Hepatocyte (in vitro differentiated cells): ENCODE results near the gene STK4. TPM values are rescaled to one million over a fixed set of nuclear protein-coding genes. Genes with fewer than 3 reads are reported as not detected.
A peak's percentile ranks its signal among the peaks of the same experiment; 100 is the strongest.

Experiments
- DNase-seq: peaks from one replicate; pipeline ENCODE4 v3.0.0-alpha.2; 2016; ENCODE audit warnings: low spot score
- H2AFZ ChIP-seq: fragments of 200-600 bp; sonication (generic); 2 replicates; pipeline ENCODE4 v1.6.0; 2016; ENCODE audit warnings: antibody characterized with exemption, mild to moderate bottlenecking
- H3K27ac ChIP-seq: fragments of 200-600 bp; sonication (generic); 2 replicates; pipeline ENCODE4 v1.5.1; 2016; ENCODE audit warnings: mild to moderate bottlenecking
- H3K27me3 ChIP-seq: fragments of 200-600 bp; sonication (generic); 2 replicates; pipeline ENCODE4 v1.6.1; 2016
- H3K36me3 ChIP-seq: fragments of 200-600 bp; sonication (generic); replicated peaks from 2 replicates; pipeline ENCODE4 v1.5.1; 2016; ENCODE audit warnings: low read depth; ENCODE audit not compliant: insufficient read depth
- H3K4me1 ChIP-seq: fragments of 200-600 bp; sonication (generic); 2 replicates; pipeline ENCODE4 v1.5.1; 2016; ENCODE audit warnings: mild to moderate bottlenecking, moderate library complexity; ENCODE audit not compliant: insufficient read depth
- H3K4me2 ChIP-seq: fragments of 200-600 bp; sonication (generic); 2 replicates; pipeline ENCODE4 v1.6.0; 2016
- H3K4me3 ChIP-seq: fragments of 200-600 bp; sonication (generic); 2 replicates; pipeline ENCODE4 v1.5.1; 2016; ENCODE audit warnings: mild to moderate bottlenecking
- H3K79me2 ChIP-seq: fragments of 200-600 bp; sonication (generic); 2 replicates; pipeline ENCODE4 v1.6.0; 2017; ENCODE audit warnings: mild to moderate bottlenecking
- H3K9me2 ChIP-seq: fragments of 200-600 bp; sonication (generic); replicated peaks from 2 replicates; pipeline ENCODE4 v1.6.0; 2017; ENCODE audit warnings: mild to moderate bottlenecking; ENCODE audit not compliant: insufficient read depth
- H3K9me3 ChIP-seq: fragments of 200-600 bp; sonication (generic); 2 replicates; pipeline ENCODE4 v1.5.1; 2016; ENCODE audit warnings: low read depth, mild to moderate bottlenecking
- H4K20me1 ChIP-seq: fragments of 200-600 bp; sonication (generic); 2 replicates; pipeline ENCODE4 v1.6.0; 2016; ENCODE audit warnings: mild to moderate bottlenecking; ENCODE audit not compliant: insufficient read depth, poor library complexity, severe bottlenecking
- EZH2 ChIP-seq: fragments of 200-600 bp; sonication (generic); IDR thresholded peaks from 2 replicates; pipeline ENCODE4 v1.6.1; 2016; ENCODE audit warnings: antibody characterized with exemption, mild to moderate bottlenecking, borderline replicate concordance
- EZH2phosphoT487 ChIP-seq: fragments of 200-600 bp; sonication (generic); IDR thresholded peaks from one replicate; pipeline ENCODE4 v1.6.1; 2018; ENCODE audit warnings: antibody characterized with exemption, mild to moderate bottlenecking, low read depth, moderate library complexity; ENCODE audit not compliant: unreplicated experiment, severe bottlenecking
- WGBS: methylation state at CpG from one replicate; pipeline ENCODE4 v1.1.6; 2016; ENCODE audit warnings: low lambda C conversion rate; ENCODE audit errors: missing lambda C conversion rate; 5-methylcytosine and 5-hydroxymethylcytosine counted together
- polyA plus RNA-seq: library from polyadenylated mRNA; unstranded; fragments of >200 nt; fragmentation: Nextera tagmentation; extraction: Ambion mirVana; gene quantifications from 2 replicates; pipeline ENCODE4 v1.2.1, GENCODE V29; 2016
- total RNA-seq: library from RNA; depleted of rRNA; stranded (reverse); fragments of >200 nt; gene quantifications from 2 replicates; pipeline ENCODE4 v1.2.3, GENCODE V29; 2014
- TF ChIP-seq, protein P1 (sequence below): fragments of 200-600 bp; sonication (generic); IDR thresholded peaks from 2 replicates; pipeline ENCODE4 v1.5.1; 2016; ENCODE audit warnings: antibody characterized with exemption, mild to moderate bottlenecking; ENCODE audit not compliant: poor library complexity

The STK4 gene
- total and polyA plus RNA-seq, 2 experiments from 2014 or later, result 11.4 to 16.5 TPM

DNA sequence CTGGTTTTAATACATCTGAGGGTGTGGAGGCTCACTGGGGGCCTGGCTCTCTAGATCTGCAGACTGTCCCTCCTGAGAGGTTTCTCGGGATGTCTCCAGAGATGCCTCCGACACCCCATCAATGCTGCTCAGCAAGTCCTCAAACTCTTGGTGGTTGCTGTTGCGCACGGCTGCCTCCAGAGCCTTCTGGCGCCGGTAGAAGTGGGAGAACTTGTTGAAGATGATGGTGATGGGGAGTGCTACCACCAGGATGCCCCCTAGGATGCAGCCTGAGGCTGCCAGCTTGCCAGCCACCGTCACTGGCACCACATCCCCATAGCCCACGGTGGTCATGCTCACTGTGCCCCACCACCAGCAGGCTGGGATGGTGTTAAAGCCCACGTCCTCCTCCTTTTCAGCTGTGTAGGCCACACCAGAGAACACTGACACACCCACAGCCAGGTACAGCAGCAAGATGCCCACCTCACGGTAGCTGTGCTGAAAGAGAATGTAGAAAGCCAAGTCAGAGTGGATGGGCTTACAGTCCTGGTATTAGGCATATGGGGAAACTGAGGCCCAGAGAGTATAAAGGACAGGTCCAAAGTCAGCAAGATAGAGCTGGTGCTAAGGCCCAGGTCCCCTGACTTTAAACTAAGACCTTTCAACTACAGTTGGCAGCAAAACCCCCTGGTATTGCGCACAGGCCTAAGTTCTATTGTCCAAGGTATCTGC lies 128.7 kb downstream of the STK4 start:
- DNase-seq, result no peak
- Histone ChIP-seq H3K27ac (no peak overlapping the region), H2AFZ (no peak overlapping the region), H3K9me3 (no peaks in the 10 kb centered on the region), H3K79me2 (no peaks in the 10 kb centered on the region), H3K4me1 (no peaks in the 10 kb centered on the region), H4K20me1 (no peaks in the 10 kb centered on the region), H3K27me3 (peaks cover 19% of the 10 kb centered on the region), H3K36me3 (no peaks in the 10 kb centered on the region), H3K4me2 (no peak overlapping the region), H3K4me3 (no peak overlapping the region), H3K9me2 (no peaks in the 10 kb centered on the region)
- no peak for TF ChIP-seq EZH2phosphoT487
- TF ChIP-seq EZH2, result no peak
- TF ChIP-seq, protein P1, sequence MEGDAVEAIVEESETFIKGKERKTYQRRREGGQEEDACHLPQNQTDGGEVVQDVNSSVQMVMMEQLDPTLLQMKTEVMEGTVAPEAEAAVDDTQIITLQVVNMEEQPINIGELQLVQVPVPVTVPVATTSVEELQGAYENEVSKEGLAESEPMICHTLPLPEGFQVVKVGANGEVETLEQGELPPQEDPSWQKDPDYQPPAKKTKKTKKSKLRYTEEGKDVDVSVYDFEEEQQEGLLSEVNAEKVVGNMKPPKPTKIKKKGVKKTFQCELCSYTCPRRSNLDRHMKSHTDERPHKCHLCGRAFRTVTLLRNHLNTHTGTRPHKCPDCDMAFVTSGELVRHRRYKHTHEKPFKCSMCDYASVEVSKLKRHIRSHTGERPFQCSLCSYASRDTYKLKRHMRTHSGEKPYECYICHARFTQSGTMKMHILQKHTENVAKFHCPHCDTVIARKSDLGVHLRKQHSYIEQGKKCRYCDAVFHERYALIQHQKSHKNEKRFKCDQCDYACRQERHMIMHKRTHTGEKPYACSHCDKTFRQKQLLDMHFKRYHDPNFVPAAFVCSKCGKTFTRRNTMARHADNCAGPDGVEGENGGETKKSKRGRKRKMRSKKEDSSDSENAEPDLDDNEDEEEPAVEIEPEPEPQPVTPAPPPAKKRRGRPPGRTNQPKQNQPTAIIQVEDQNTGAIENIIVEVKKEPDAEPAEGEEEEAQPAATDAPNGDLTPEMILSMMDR, result no peak
- WGBS, result 95% methylated on average over 11 of the region's 11 CpGs

DNA sequence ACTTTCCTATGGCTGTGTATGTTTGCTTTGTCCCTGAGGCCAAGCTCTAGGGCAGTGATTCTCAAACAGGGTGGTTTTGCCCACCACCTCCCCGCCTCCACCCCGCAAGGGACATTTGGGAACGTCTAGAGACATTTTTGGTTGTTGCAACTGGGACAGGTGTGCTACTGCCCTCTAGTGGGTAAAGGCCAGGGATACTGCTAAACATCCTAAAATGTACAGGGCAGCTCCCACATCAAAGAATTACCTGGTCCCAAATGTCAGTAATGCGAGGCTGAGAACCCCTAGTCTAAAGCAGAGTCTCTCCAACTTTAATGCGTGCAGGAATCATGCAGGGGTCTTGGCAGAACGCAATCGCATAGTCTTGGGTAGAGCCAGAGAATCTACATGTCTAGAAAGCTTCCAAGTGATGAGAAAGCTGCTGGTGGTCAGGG lies 129.5 kb downstream of the STK4 start:
- no peak overlapping the region for H2AFZ ChIP-seq
- H3K4me1 ChIP-seq, result peaks cover 3% of the 10 kb centered on the region

DNA sequence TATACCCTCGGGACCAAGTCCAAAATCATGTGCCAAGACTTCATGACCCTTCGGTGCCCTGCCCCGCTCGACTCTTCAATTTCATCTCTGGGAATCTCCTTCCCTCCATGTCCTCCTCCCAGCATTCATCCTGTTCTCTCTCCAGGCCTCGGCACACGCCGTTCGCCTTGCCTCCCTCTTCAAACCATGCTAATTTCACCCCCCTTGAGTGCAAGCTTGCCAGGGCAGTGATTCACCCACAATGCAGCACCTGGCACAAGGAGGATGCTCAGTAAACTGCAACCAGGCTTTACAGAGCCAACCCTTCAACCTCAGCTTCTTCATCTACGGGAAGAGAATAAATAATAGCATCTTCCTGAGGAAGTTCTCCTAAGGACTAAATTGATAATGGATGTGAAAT lies 130.5 kb downstream of the STK4 start:
- 91% methylated on average over 9 of the region's 9 CpGs for WGBS
- no peak overlapping the region for H3K4me3 ChIP-seq
- H3K9me2 ChIP-seq, result no peaks in the 10 kb centered on the region
- H4K20me1 ChIP-seq, result no peaks in the 10 kb centered on the region
- H3K9me3 ChIP-seq, result no peaks in the 10 kb centered on the region
- no peak for DNase-seq
- H3K27ac ChIP-seq, result no peak overlapping the region
- peaks cover 34% of the 10 kb centered on the region for H3K27me3 ChIP-seq
- H3K36me3 ChIP-seq, result no peaks in the 10 kb centered on the region
- H3K79me2 ChIP-seq, result no peaks in the 10 kb centered on the region
- no peak overlapping the region for H3K4me2 ChIP-seq
- H2AFZ ChIP-seq, result no peak overlapping the region
- TF ChIP-seq, protein P1, result no peak
- TF ChIP-seq EZH2 (no peak), EZH2phosphoT487 (no peak)
- peaks cover 7% of the 10 kb centered on the region for H3K4me1 ChIP-seq

More for the DNA sequence above, 129.5 kb downstream of the STK4 start:
- Histone ChIP-seq H3K4me3 (no peak overlapping the region), H3K79me2 (no peaks in the 10 kb centered on the region), H3K36me3 (no peaks in the 10 kb centered on the region), H3K4me2 (no peak overlapping the region), H4K20me1 (no peaks in the 10 kb centered on the region), H3K27ac (no peak overlapping the region), H3K9me2 (no peaks in the 10 kb centered on the region), H3K27me3 (peaks cover 26% of the 10 kb centered on the region), H3K9me3 (no peaks in the 10 kb centered on the region)
- peak; percentile 70 for DNase-seq
- TF ChIP-seq EZH2 (no peak), EZH2phosphoT487 (no peak)
- TF ChIP-seq, protein P1, result peak; percentile 81
- WGBS, result 4% methylated on average over 7 of the region's 7 CpGs
